Activated CD8-positive, alpha-beta memory T cell treated with anti-CD3 and anti-CD28 coated beads, Interleukin-2, amount 10 ng/mL, durations not matched to agents 7 days and 5 days (primary cell): ENCODE measurements around the gene PRKCQ. TPM values are rescaled to one million over a fixed set of nuclear protein-coding genes. Genes with fewer than 3 reads are reported as not detected.
A peak's percentile ranks its signal among the peaks of the same experiment; 100 is the strongest.

Experiments
- ATAC-seq: fragments of 150-1000 bp; cut with Tn5 transposase; one replicate; pipeline ENCODE4 v1.10.0; 2021; ENCODE audit warnings: moderate library complexity
- CTCF ChIA-PET: fragments of 350-600 bp; sonication (Branson Sonifier 250); formaldehyde crosslinking; loops from one replicate; lab custom pipeline; 2021; ENCODE audit warnings: antibody characterized with exemption; lab: Charles Lee
- DNase-seq: peaks from one replicate; pipeline ENCODE4 v3.0.0-alpha.2; 2020
- H3K27ac Mint-ChIP-seq: one replicate; pipeline ENCODE4 v1.8.0; 2021; ENCODE audit warnings: mild to moderate bottlenecking, mixed read lengths
- H3K27me3 Mint-ChIP-seq: one replicate; pipeline ENCODE4 v1.8.0; 2021; ENCODE audit warnings: mixed read lengths
- H3K36me3 Mint-ChIP-seq: one replicate; pipeline ENCODE4 v1.8.0; 2021; ENCODE audit warnings: mild to moderate bottlenecking, mixed read lengths
- H3K4me1 Mint-ChIP-seq: one replicate; pipeline ENCODE4 v1.8.0; 2021; ENCODE audit warnings: mixed read lengths
- H3K4me3 Mint-ChIP-seq: one replicate; pipeline ENCODE4 v1.8.0; 2021; ENCODE audit warnings: mild to moderate bottlenecking, moderate library complexity, mixed read lengths
- H3K9me3 Mint-ChIP-seq: one replicate; pipeline ENCODE4 v1.8.0; 2022; ENCODE audit warnings: low read depth, mixed read lengths
- total RNA-seq, 2 experiments: library from RNA; stranded (reverse); gene quantifications; one replicate each; pipeline ENCODE4 v1.2.3, GENCODE V29; 2021

PRKCQ gene
- total RNA-seq, 2 experiments from 2014 or later = 51.0 to 58.7 TPM

- Mint-ChIP-seq H3K27ac (peak overlapping the region; percentile 100), H3K9me3 (no peaks in the 10 kb centered on the region), H3K4me1 (peaks cover 55% of the 10 kb centered on the region), H3K27me3 (no peaks in the 10 kb centered on the region), H3K36me3 (peaks cover 40% of the 10 kb centered on the region), H3K4me3 (peak overlapping the region; percentile 77)
- CTCF ChIA-PET = interaction anchor here (0.7 to 4.8 kb wide), 21 partner anchors 11 to 328 kb away, joined by 3 to 36 read pairs (median 4); partner anchors contain the start of gene PRKCQ
- ATAC-seq (peak; percentile 96), DNase-seq (peak; percentile 95)
Measured at GRCh38 chr10:6530211-6530840, 49.8 kb downstream of the PRKCQ start.

DNA sequence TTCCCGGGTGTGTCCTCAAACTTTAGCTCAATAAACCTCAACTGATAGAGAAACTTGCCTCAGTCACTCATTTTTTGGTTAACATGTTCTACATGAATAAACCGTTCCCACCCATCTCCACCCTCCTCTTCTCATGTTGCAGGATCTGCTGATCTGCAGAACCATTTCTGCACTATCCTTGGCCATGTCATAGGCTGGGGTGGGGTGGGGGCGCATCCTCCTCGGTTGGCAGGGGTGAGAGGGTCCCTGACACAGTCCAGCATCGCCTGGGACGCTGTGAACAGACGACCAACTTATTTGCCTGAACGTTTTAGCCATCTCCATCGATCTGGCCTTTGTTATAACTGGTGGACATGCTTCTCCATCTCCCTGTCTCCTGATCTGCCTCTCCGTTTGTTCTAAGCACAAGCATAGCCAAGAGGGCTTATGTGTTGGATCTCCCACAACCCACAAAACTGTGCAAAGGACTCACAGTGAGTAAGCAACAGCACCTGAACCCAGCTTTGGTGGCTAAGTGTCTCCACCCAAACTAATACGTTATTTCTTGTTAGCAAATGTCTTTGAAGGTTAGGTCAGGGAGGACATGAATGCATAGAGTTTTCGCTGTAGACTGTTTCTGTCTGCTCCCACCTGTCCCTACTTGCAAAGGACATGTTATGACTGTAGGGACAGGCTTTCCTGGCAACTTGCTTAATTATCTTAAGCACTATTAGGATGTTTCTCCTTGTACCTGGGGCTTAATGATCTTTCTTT lies 51.7 kb downstream of the PRKCQ start:
- DNase-seq (no peak), ATAC-seq (no peak)
- H3K9me3 Mint-ChIP-seq = no peaks in the 10 kb centered on the region
- no peak overlapping the region for H3K4me3 Mint-ChIP-seq
- CTCF ChIA-PET = interaction anchor here (1.1 to 1.4 kb wide), 2 partner anchors 16 to 45 kb away, joined by 3 read pairs; no protein-coding TSS in a partner anchor
- H3K27me3 Mint-ChIP-seq = no peaks in the 10 kb centered on the region
- H3K36me3 Mint-ChIP-seq = peaks cover 44% of the 10 kb centered on the region
- H3K4me1 Mint-ChIP-seq = peaks cover 58% of the 10 kb centered on the region
- H3K27ac Mint-ChIP-seq = peak overlapping the region; percentile 100

- Mint-ChIP-seq H3K4me1 (peaks cover 48% of the 10 kb centered on the region), H3K27me3 (no peaks in the 10 kb centered on the region), H3K36me3 (peaks cover 52% of the 10 kb centered on the region), H3K4me3 (no peak overlapping the region), H3K27ac (no peak overlapping the region), H3K9me3 (no peaks in the 10 kb centered on the region)
- ATAC-seq = no peak
- CTCF ChIA-PET = no interaction called here
- DNase-seq = no peak
Measured at GRCh38 chr10:6525599-6526165, 54.4 kb downstream of the PRKCQ start.

DNA sequence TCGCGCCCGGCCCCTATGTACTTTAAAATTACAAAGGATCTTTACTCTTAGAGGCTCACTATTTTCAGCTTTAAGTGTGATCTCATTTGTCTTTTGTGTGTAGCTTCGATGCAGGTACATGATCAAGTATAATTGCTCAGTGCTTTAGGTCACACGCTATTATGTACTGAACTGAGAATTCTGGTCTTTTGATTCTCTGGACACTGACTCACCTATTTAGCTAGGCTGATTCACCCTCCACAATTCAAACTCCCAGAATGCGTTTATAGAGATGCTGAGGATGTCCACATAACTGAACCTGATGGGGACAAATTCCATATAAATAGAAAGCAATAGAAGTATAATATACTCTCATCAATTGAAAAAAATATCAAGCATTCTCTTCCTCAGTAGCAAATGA lies 57.8 kb downstream of the PRKCQ start:
- DNase-seq = no peak
- Mint-ChIP-seq H3K27me3 (no peaks in the 10 kb centered on the region), H3K4me3 (no peak overlapping the region), H3K27ac (no peak overlapping the region), H3K9me3 (no peaks in the 10 kb centered on the region), H3K36me3 (peaks cover 42% of the 10 kb centered on the region), H3K4me1 (peaks cover 49% of the 10 kb centered on the region)
- CTCF ChIA-PET = interaction anchor here (1.8 kb wide), 1 partner anchor 21 kb away, joined by 4 read pairs; no protein-coding TSS in a partner anchor
- no peak for ATAC-seq

- Mint-ChIP-seq H3K36me3 (peaks cover 31% of the 10 kb centered on the region), H3K27ac (no peak overlapping the region)
- CTCF ChIA-PET = no interaction called here
Measured at GRCh38 chr10:6520138-6520537, 59.9 kb downstream of the PRKCQ start.

DNA sequence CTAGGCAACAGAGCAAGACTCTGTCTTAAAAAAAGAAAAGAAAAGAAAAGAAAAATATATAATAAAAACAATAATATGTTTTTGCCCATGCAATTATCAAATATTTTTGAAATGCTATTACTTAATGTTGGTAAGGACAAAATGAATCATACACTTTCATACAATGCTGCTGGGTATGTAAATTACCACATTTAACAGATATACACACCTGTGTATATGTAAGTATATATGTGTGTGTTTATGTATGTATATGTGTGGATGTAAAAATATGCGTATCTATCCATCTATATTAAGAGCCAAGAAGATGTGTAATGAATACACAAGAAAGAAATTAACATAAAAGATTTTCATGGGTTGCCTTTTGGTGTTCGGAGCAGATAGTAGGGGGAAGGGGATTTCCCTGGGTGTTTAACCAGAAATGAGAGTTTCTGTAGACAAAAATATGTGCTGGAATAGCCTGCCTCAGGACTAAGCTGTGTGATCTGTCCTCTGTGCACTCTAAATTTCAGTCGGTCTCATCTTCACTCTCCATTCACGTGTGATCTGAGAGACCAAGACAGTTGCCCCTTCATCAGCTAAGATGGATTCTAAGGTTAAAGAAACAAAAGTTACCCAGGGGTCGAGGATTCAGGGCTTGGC lies 61.2 kb downstream of the PRKCQ start:
- Mint-ChIP-seq H3K4me1 (peaks cover 70% of the 10 kb centered on the region), H3K4me3 (no peak overlapping the region), H3K27me3 (no peaks in the 10 kb centered on the region), H3K9me3 (no peaks in the 10 kb centered on the region), H3K36me3 (peaks cover 37% of the 10 kb centered on the region), H3K27ac (no peak overlapping the region)
- ATAC-seq (no peak), DNase-seq (no peak)
- CTCF ChIA-PET = interaction anchor here (1.0 to 1.2 kb wide), 2 partner anchors 12 kb away, joined by 3 to 5 read pairs; no protein-coding TSS in a partner anchor

More at GRCh38 chr10:6520138-6520537, 59.9 kb downstream of the PRKCQ start:
- Mint-ChIP-seq H3K9me3 (no peaks in the 10 kb centered on the region), H3K4me1 (peaks cover 60% of the 10 kb centered on the region), H3K4me3 (no peak overlapping the region), H3K27me3 (no peaks in the 10 kb centered on the region)
- DNase-seq (no peak), ATAC-seq (no peak)

GRCh38 chr10:6516929-6517284 lies 63.2 kb downstream of the PRKCQ start:
- no peak overlapping the region for H3K27ac Mint-ChIP-seq

DNA sequence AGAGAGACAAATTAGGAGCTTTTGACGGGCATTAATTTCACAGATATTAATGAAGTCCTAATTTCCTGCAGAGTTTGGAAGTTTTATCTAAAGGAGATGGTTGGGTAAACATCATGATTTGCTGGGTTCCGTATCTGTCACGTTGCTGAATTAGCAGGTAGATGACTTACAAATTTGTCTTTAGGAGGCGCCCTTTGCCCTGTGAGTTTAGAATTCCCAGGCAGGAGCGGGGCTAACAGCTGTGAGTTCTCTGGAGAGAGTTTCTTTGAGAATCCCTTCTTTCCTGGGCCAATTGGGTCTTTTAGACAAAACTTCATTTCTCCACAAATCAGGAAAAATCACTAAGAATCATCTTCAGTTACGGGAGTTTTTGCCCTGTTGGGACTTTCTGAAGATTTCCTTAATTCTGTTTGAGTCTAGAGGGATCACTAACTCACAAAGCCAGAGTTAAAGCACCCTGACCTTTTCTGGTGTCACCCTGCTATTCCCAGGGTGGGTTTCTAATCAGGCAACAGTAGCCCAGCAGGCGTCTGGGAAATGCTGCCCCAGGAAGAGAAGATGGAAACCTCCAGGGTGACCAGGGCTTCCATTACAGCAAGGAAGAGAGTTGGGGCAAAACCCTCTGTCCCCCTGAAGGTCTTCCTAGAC lies 63.7 kb downstream of the PRKCQ start:
- ATAC-seq = no peak
- H3K9me3 Mint-ChIP-seq = peaks cover 1% of the 10 kb centered on the region
- no peak overlapping the region for H3K4me3 Mint-ChIP-seq
- peaks cover 54% of the 10 kb centered on the region for H3K36me3 Mint-ChIP-seq
- no peak overlapping the region for H3K27ac Mint-ChIP-seq
- H3K27me3 Mint-ChIP-seq = no peaks in the 10 kb centered on the region
- CTCF ChIA-PET = interaction anchor here (0.7 to 1.3 kb wide), 3 partner anchors 13 to 70 kb away, joined by 3 to 4 read pairs (median 3); partner anchors contain the start of gene PRKCQ
- DNase-seq = no peak
- peaks cover 81% of the 10 kb centered on the region for H3K4me1 Mint-ChIP-seq

More at GRCh38 chr10:6516929-6517284, 63.2 kb downstream of the PRKCQ start:
- H3K9me3 Mint-ChIP-seq = no peaks in the 10 kb centered on the region
- DNase-seq (no peak), ATAC-seq (no peak)
- no peak overlapping the region for H3K4me3 Mint-ChIP-seq
- H3K36me3 Mint-ChIP-seq = peaks cover 51% of the 10 kb centered on the region
- no peaks in the 10 kb centered on the region for H3K27me3 Mint-ChIP-seq
- CTCF ChIA-PET = interaction anchor here (0.6 to 1.3 kb wide), 4 partner anchors 10 to 233 kb away, joined by 3 to 4 read pairs (median 4); partner anchors contain the start of gene PRKCQ
- H3K4me1 Mint-ChIP-seq = peaks cover 83% of the 10 kb centered on the region

- H3K4me1 Mint-ChIP-seq = peaks cover 70% of the 10 kb centered on the region
- CTCF ChIA-PET = interaction anchor here (1.0 kb wide), 1 partner anchor 15 kb away, joined by 4 read pairs; no protein-coding TSS in a partner anchor
- ATAC-seq (no peak), DNase-seq (no peak)
- no peak overlapping the region for H3K27ac Mint-ChIP-seq
- peaks cover 7% of the 10 kb centered on the region for H3K9me3 Mint-ChIP-seq
- H3K36me3 Mint-ChIP-seq = peaks cover 58% of the 10 kb centered on the region
- H3K27me3 Mint-ChIP-seq = no peaks in the 10 kb centered on the region
- no peak overlapping the region for H3K4me3 Mint-ChIP-seq
Measured at GRCh38 chr10:6514844-6515780, 65.0 kb downstream of the PRKCQ start.

DNA sequence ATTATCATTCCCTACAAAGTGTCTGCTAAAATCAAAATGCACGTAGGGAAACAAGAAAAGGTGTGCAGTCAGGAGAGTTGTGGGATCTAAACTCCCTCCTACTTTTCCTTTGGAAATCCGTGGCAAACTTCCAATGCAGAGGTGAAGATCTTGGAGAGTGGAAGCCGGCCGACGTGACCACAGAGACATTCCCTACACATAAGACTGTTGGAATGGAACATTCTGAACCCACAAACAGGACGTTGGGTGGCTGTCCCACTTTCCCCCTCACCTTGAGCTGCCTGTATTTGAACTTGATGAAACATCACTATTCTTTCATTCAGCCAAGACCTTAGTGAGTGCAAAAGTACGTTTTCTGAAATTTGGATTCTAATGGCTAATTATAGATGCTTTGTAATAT lies 65.9 kb downstream of the PRKCQ start:
- H3K27me3 Mint-ChIP-seq = no peaks in the 10 kb centered on the region
- ATAC-seq = no peak
- peaks cover 61% of the 10 kb centered on the region for H3K4me1 Mint-ChIP-seq
- H3K9me3 Mint-ChIP-seq = peaks cover 7% of the 10 kb centered on the region
- H3K27ac Mint-ChIP-seq = peak overlapping the region; percentile 71
- H3K4me3 Mint-ChIP-seq = no peak overlapping the region
- H3K36me3 Mint-ChIP-seq = peaks cover 65% of the 10 kb centered on the region
- CTCF ChIA-PET = interaction anchor here (1.5 kb wide), 1 partner anchor 10 kb away, joined by 3 read pairs; no protein-coding TSS in a partner anchor
- DNase-seq = no peak

DNA sequence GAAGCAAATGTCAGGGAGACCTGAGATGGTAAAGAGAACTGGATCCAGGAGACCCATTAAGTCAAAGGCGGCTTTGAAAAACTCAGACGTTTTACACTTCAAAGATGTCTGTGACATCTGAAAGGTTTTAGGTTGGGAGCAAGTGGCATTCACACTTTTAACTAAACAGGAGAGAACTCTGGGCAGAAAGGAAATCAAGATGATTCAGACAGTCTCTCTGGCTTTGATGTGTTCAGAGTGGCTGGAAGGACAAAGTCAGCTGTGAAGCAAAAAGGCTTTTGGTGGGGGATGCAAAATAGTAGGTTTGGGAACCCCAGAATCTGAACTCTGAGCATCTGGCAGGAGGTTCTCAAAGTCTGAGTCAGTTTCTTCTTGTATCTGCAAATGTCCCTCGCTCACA lies 66.6 kb downstream of the PRKCQ start:
- no peaks in the 10 kb centered on the region for H3K27me3 Mint-ChIP-seq
- no peak for DNase-seq
- peaks cover 71% of the 10 kb centered on the region for H3K36me3 Mint-ChIP-seq
- H3K4me3 Mint-ChIP-seq = no peak overlapping the region
- H3K9me3 Mint-ChIP-seq = peaks cover 10% of the 10 kb centered on the region
- ATAC-seq = peak; percentile 78
- CTCF ChIA-PET = interaction anchor here (1.5 kb wide), 1 partner anchor 11 kb away, joined by 3 read pairs; no protein-coding TSS in a partner anchor
- peak overlapping the region; percentile 71 for H3K27ac Mint-ChIP-seq
- H3K4me1 Mint-ChIP-seq = peaks cover 59% of the 10 kb centered on the region
